HG02938 (cell line): ENCODE data around the gene OR7G2.

ENCODE experiments used
- ATAC-seq: cut with Tn5 transposase; IDR thresholded peaks from one replicate; pipeline ENCODE4 v1.9.1; 2021; ENCODE audit warnings: mild to moderate bottlenecking, moderate library complexity; ENCODE audit not compliant: unreplicated experiment

OR7G2 gene

DNA sequence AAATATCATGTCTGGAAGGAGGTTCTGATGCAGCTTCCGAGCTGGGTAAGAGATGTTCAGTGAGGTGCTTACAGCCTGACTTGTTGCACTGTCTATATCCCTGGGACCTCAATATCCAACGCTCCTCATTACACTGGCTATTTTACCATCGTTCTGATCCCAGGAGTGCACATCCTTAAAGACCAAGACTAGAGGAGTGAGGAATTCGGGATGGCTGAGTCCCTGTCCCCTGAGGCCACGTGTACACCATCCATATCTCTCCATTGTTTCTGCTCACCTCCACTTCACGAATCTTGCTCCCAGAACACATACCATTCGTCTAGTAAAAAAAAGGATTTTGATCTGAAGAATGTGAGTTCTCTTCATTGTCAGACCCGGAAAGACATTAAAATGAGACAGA is at the start of gene OR7G2:
Gene OR7G2, minus strand, starts transcription at position 101 of the 400 bp plus-strand sequence. CDS start 4,232 bp downstream, outside the sequence.
- no peak for ATAC-seq

DNA sequence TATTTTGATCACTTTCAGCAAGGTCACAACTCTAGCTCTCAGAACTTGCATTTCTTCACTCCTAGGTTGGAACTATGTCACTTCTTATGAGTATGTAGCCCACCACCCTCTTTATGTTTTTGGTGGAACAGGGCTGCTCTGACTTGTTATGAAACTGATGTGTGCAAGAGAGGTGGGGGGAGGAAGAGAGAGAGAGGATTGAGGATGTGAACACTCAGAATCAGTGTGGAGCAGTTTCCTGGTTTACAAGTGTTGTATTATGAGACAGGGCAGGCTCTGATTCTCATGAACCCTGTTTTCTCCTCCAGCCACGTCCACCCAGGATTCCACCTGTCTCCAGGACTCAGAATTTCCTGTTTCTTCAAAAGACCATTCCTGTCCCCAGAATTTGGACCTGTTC is 49.0 kb upstream of the OR7G2 start:
- ATAC-seq, result no peak

DNA sequence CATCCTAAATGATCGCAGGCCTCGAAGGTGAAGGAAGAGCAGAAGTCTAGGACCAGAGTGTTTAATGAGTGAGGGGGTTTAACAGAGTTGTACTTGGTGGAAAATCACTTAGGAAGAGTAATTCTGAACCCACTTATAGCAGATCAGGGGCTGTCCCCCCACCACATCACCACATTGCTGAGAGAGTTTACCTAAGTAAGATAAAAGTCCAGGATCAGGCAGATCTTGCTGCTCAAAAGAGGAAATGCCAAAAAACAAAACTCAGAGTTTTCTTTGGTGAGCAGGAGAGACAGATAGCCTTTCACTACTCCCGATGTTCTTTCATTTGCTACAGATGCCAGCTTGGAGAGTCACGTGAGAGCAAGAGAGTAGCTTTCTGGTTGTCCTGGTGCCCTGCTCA is 48.3 kb upstream of the OR7G2 start:
- ATAC-seq, result no peak

DNA sequence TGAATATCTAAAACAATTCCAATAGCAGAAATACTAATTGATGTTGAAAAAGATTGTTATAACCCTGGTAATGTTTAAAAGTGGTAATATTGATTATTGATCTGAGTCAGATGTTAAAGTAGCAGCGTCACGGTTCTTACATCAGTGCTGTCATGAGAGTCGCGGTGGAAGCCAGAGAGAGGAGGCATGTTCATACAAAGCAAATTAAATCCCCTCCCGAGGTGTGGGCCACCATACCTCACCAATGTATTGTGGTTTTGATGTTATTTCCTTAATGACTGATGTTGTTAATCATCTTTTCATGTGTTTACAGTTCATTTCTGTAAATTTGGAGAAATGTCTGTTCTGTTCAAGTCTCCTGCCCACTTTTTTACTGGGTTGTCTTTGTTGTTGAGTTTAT is 44.1 kb upstream of the OR7G2 start:
- ATAC-seq, result no peak

DNA sequence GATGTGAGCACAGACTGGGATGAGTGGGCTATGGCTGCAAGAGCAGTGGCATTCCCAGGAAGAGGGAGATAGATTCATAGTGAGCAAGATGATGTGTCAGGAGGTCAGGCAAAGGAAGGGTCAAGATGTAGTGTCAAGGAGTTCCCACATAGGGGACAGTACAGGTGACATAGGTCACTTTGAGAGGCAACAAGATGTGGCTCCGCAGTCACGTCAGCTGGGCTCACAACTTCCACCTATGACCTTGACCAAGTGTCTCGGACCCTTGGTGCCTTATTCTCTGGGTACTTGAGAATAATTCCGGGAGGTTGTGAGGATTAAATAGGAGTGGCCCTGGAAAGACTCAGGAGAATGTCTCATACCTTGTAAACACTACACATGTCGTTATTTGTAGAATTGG is 43.4 kb upstream of the OR7G2 start:
- no peak for ATAC-seq

DNA sequence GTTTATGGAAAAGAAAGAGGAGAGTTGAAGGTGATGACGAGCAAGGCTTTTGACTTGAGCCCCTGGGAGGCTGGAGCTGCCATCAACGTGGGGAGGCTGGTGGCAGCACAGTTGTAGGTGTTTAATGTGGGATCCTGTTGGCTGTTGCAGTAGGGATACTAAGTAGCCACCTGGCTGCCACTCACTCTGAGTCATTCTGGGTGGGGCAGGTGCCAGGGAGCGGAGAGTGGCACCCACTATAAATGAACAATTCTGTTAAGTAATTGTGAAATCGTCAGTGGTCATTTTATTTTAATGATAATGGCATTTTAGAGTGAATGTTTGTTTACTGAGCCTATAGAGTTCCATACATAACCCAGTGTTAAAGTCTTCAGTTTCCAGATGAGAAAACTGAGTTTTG is 42.7 kb upstream of the OR7G2 start:
- no peak for ATAC-seq

DNA sequence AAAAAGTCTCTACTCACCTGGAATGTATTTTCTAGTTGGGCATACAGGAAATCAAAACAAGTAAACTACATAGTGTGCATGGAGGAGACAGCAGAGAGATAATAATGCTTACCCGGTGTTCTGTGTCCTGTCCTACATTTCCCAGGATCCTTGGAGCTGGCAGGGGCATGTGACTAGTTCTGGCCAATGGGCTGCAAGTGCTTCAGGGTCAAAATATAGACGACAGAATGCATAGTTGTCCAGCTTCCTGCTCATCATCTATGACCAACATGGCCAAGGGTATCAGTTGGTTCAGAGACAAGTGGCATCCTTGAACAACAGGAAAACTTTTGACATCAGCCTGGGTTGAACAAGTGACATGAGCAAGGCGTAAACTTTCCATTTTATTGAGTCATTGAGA is 41.4 kb upstream of the OR7G2 start:
- ATAC-seq, result no peak

DNA sequence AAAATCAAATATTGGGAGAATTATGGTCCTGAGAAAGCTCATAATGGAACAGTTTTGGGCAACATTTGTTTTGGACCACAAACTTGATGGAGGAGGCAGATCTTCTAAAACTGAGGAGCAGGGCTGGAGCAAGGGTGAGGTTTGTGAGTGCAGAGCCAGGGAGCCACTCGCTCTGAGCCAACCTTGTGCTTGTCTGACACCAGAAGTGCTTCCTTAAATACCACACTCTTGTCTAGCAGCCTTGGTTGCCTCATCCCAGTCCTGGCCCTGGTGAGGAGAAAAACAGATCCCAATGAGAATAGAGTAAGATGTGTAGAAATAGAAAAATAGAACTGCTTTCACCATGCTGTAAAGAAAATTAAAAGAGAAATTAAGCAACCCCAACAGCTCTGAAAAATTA is 39.6 kb upstream of the OR7G2 start:
- no peak for ATAC-seq

DNA sequence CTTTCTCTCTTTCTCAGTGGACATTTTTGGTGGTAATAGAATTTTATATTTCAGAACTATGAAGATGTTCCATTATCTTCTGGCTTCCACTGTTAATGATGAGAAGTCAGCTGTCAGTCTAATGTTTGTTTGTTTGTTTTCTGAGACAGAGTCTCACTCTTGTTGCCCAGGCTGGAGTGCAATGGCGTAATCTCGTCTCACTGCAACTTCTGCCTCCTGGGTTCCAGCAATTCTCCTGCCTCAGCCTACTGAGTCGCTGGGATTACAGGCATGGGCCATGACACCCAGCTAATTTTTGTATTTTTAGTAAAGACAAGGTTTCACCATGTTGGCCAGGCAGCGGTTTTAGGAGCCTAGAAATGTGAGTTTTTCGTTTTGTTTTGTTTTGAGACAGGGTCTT is 37.6 kb upstream of the OR7G2 start:
- no peak for ATAC-seq

DNA sequence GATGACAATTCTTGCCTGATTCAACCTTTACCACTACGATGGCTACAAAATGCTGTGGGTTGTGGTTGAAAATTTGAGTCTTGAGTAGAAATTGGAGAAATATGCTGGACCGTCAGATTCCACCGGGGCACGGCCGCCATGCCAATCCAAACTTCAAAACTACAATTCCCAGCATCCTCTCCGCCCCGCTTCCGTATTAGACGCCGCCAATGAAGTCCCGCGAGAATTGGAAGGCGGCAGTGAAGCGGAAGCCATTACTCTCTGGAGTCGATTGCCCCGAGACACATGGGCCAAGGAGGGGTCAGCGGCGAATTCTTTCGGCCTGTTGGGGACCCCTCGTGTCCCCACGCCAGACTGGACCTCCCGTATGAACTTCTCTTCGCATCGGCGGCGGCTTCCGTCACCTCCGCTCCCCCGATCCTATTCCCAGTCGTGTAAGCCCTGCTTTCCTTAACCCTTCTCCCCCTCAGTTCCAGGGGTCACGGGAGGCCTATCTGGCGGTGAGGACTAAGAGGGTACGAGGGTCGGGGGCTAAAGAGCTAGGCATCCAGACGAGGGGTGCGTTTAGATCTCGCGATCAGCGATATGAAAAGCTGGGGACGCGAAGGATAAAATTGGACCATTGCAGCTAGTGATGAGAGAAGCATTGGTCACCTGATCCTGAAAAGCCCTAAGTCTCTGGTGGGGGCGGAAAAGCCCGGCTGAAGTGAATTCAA is 33.0 kb upstream of the OR7G2 start, which contains the start of gene ZNF317:
Gene ZNF317, plus strand, starts transcription at position 239 of the 716 bp plus-strand sequence. CDS start 15,620 bp downstream, outside the sequence.
- ATAC-seq, result peak; percentile 88

DNA sequence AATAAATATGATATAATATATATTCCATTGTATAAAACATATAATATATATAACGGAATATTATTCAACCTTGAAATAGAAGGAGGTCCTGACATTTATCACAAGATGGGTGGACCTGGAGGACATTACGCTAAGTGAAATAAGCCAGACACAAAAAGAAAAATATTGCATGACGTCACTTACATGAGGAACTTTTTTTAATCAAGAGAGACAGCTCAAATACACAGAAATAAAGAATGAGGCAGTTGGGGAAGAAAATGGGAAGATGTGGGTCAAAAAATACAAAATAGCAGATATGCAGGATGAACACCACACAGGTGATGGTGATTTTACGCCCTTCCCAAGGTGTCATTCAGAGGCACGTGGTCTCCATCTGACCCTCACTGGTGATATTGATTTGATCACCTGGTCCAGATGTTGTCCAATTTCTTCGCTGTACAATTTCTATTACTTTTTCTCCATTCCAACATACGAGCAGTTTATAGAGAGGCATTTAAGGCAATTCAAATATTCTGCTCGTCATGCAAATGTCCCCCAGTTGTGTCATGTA is 32.4 kb upstream of the OR7G2 start:
- no peak for ATAC-seq

DNA sequence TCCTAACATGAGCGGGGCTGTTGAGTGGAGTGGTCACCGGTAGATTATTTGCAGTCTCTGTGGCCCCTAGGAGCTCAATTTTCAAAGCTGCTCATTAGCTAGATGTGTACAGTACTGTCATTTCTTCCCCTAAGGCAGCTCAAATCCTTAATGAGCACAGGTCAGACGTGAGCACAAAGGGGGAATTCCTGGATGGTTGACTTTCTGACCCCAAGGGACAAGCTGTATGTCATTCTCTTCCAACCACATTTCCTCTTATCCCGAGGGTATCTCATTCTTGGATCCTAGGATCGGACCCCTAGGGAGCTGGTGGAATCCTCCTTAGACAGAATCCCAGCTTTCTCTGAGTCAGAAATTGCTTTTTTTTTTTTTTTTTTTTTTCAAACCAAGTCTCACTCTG is 25.1 kb upstream of the OR7G2 start:
- no peak for ATAC-seq

DNA sequence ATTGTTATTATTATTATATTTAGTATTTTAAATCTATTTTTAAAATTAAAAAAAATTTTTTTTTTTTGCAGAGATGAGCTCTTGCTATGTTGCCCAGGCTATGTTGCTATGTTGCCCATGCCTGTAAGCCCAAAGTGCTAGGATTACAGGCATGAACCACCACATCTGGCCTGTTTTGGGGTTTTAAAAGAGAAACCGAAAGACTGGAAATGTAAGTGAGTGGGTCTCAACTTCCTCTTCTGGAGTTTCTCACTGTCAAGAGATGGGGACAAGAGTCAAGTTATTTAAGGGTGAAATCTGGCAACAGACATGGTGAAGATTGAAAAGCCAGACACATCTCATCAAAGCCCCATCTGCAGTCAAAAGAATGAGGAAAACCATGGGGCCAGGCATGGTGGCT is 23.7 kb upstream of the OR7G2 start:
- ATAC-seq, result no peak

DNA sequence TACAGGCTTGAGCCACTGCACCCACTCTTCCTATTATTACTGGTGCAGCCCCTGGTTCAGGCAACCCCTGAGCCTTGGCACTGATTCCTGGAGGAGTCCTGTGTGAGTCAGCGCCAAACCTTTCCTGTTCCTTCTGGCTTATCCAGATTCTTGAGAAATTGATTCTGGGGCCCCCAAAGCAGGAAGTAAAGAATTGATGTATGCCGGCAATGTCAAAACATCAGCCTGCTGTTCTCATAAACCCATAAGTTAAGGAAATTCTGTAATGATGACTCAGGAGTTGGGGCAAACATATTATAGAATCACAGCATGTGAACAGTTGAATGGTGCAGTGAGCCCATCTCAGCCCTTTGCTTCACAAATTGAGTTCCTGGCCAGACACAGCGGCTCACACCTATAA is 20.9 kb upstream of the OR7G2 start:
- ATAC-seq, result no peak

DNA sequence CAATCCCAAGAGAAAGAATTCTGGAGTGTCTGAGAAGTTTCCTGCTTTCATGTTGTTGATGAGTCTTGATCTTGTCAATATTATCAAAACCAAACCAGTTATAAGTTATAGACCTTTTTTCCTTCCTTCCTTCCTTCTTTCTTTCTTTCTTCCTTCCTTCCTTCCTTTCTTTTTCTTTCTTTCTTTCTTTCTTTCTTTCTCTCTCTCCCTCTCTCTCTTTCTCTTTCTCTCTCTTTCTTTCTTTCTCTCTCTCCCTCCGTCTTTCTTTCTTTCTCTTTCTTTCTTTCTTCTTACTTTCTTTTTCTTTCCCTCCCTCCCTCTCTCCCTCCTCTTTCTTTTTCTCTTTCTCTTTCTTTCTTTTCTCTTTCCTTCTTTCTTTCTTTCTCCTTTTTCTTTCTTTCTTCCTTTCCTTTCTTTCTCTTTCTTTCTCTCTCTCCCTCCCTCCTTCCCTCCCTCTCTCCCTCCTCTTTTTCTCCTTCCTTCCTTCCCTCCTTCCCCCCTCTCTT is 19.7 kb upstream of the OR7G2 start, which contains the start of gene OR7G3:
Gene OR7G3, minus strand, starts transcription at position 51 of the 506 bp plus-strand sequence. Its CDS starts 0 bp downstream, at position 51.
- ATAC-seq, result no peak

DNA sequence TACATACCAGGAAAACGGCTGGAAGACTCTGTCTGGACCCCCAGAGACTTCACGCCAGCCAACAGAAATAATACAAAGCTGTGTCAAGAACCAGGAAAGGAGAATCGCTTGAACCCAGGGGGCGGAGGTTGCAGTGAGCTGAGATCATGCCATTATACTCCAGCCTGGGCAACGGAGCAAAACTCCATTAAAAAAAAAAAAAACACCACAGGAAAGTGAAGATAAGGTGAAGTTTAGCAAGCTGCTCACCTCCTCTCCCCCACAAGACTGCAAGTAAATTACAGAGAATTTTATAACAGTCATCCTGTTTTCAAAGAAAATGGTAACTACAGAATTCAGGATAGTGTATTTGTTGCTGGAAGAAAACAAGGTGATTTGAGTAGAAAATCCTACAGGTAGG is 9.3 kb upstream of the OR7G2 start:
- ATAC-seq, result no peak

DNA sequence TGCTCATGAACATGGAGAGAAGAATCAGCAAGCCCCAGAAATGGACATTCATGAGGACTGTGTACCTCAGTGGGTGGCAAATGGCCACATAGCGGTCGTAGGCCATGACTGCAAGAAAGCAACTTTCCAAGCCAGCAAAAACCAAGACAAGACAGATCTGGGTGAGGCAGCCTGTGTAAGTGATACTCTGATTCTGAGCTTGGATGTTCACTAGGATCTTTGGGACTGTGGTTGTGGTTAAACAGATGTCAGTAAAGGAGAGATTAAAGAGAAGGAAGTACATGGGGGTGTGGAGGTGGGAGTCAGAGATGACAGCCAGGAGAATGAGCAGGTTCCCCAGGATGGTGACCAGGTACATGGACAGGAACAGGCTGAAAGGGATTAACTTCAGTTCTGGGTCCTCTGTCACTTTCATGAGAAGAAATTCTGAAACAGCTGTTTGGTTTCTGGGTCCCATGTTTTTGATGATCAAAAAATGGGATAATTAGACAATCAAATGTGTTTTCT is 8.1 kb upstream of the OR7G2 start, which contains the start of gene OR7G1:
Gene OR7G1, minus strand, starts transcription at position 457 of the 507 bp plus-strand sequence. Its CDS starts 0 bp downstream, at position 457.
- no peak for ATAC-seq

DNA sequence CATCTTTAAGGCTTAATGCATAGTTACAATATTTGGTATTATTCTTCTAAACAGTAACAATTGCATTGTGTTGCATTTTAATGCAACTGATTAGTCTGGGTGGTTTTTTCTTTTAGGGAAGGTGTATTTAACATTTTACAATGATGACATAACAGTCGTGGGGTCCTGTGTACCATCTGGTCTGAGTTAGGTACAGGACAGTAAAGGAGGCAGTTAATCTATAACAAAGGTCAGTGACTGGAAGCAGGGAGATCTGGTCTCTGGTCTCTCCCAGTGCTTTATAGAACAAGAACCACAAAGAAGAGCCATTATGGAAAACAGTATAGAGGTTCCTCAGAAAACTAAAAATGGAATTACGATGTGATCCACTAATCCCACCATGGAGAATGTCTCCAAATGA is 2.7 kb upstream of the OR7G2 start:
- ATAC-seq, result no peak

DNA sequence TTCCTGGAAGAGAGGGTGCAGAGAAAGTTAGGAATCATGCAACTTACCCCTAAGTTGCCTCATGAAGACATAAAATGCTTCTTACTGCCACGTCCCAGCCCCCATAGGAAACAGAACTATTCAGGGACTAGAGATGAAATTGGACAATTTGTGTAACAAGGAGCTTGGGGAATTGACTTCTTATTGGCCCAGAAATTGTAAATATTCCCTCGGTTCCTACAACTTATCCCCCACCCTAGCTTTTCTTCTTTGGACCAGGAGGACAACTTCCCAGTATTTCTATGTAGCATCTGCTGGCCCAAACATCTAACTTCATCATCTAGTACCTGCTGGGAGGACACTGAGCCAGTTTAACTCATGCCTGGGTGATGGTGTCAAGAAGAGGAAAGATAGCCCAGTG is 20.5 kb downstream of the OR7G2 start, which contains the start of gene OR1M1:
Gene OR1M1, plus strand, starts transcription at position 301 of the 400 bp plus-strand sequence. CDS start 6,184 bp downstream, outside the sequence.
- ATAC-seq, result no peak

DNA sequence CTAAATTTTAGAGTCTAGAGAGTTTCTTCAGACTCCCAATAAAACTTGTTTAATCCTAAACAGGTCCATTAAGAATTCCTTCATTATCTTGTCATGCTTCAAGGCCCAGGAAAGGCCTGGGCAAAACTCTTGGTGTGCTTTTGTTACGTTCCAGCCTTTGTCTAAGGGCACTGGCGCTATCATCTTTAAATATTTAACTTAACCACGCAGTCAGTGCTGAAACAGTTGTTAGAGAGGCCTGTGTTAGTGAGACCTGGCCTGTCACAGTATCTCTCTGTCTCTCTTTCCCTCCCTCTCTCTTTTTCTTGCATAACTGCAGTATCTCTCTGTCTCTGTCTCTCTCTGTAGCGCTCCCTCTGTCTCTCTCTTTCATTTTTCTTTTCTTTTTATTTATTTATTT is 28.6 kb downstream of the OR7G2 start:
- no peak for ATAC-seq

DNA sequence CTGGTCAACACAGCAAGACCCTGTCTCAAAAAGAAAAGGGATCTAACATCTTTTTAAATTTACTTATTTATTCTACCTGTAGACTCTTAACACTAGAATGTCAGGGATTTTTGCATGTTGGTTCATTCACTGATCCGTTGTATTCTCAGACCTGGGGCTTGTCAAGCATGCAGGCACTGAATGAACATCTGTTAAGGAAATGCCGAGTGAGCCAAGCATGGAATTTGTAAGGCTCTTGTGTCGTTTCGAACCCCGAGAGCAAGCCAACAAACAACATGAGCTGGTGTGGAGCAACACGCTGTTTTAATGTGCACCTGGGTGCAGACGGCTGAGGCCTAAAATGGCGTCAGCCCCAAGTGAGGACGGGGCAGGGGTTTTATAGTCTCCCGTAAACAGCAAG is 30.4 kb downstream of the OR7G2 start:
- ATAC-seq, result no peak
